ENCODE measurements around the gene PIK3R5. TPM values are rescaled to one million over a fixed set of nuclear protein-coding genes. Genes with fewer than 3 reads are reported as not detected.

PIK3R5 gene
- total RNA-seq, 2 experiments from 2014 or later, result 27.9 to 32.6 TPM

DNA sequence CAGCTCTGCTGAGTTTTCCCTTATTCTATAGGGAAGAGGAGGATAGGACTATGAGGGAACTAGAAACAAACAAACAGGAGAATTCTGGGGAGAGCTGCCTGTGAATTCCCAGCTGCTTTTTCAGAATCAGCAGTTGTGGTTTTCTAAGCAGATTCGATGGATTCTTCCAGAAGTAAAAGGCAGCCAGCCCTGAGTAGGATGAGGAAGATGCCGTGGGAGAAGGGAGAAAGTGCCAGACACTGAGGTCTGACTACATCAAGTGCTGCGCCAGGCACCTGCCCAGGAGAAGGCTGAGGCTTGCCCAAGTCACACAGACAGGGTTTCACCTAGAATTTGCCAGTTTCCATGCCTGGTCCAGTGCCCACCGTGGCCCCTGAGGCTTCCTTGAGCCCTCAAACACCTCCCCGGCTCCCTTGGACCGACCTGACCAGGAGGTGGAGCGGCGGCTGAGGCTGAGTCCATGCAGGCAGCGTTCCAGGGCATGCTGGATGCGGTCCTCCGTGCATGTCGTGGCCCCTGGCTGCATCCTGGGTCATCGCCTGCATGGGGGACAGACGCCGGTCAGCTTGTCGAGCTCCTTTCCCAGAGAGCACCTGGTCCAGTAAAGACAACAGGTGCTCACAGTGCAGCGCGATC, 54.4 kb downstream of the PIK3R5 start:
- no peaks in the 10 kb centered on the region for H3K27me3 Mint-ChIP-seq
- H3K4me3 Mint-ChIP-seq, result no peak overlapping the region
- no peaks in the 10 kb centered on the region for H3K9me3 Mint-ChIP-seq
- peaks cover 17% of the 10 kb centered on the region for H3K4me1 Mint-ChIP-seq
- peak overlapping the region; percentile 62 for H3K27ac Mint-ChIP-seq
- H3K36me3 Mint-ChIP-seq, result peaks cover 21% of the 10 kb centered on the region
- DNase-seq, result no peak

GRCh38 chr17:8909586-8910270, 55.8 kb downstream of the PIK3R5 start:
- no peak overlapping the region for H3K27ac Mint-ChIP-seq
- H3K4me3 Mint-ChIP-seq, result no peak overlapping the region
- H3K27me3 Mint-ChIP-seq, result no peaks in the 10 kb centered on the region
- no peak for DNase-seq
- no peaks in the 10 kb centered on the region for H3K9me3 Mint-ChIP-seq
- peaks cover 24% of the 10 kb centered on the region for H3K36me3 Mint-ChIP-seq
- peaks cover 13% of the 10 kb centered on the region for H3K4me1 Mint-ChIP-seq

GRCh38 chr17:8905331-8905730, 60.2 kb downstream of the PIK3R5 start:
- DNase-seq, result no peak
- H3K9me3 Mint-ChIP-seq, result no peaks in the 10 kb centered on the region
- H3K27ac Mint-ChIP-seq, result no peak overlapping the region
- no peak overlapping the region for H3K4me3 Mint-ChIP-seq
- peaks cover 38% of the 10 kb centered on the region for H3K36me3 Mint-ChIP-seq
- H3K27me3 Mint-ChIP-seq, result no peaks in the 10 kb centered on the region
- H3K4me1 Mint-ChIP-seq, result peaks cover 25% of the 10 kb centered on the region

- Mint-ChIP-seq H3K4me1 (peaks cover 32% of the 10 kb centered on the region), H3K27ac (no peak overlapping the region), H3K27me3 (no peaks in the 10 kb centered on the region), H3K9me3 (no peaks in the 10 kb centered on the region), H3K4me3 (no peak overlapping the region), H3K36me3 (peaks cover 44% of the 10 kb centered on the region)
- DNase-seq, result no peak
These were observed 60.8 kb downstream of the PIK3R5 start for GRCh38 chr17:8904686-8905085.

DNA sequence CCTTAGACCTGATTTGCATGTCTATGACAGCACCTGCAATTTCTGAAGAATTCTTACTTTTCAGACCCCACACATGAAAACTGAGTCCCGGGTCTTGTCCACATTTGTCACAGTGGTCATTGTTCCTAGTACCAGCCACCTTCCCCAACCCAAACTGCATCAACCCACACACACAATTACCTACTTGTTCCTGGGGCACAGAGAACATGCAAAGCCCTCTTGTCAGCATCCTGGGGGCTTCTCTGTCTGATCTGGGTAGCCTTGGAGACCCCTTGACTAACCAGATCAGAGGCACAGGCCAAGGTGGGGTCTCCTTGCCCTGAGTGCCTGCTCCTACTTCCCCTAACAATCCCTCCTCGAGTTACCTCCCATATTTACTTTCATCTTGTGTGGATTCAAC, 61.3 kb downstream of the PIK3R5 start:
- Mint-ChIP-seq H3K4me3 (no peak overlapping the region), H3K4me1 (peaks cover 35% of the 10 kb centered on the region), H3K36me3 (peaks cover 44% of the 10 kb centered on the region), H3K27ac (no peak overlapping the region), H3K9me3 (no peaks in the 10 kb centered on the region), H3K27me3 (no peaks in the 10 kb centered on the region)
- no peak for DNase-seq

- peak; percentile 26 for DNase-seq
- Mint-ChIP-seq H3K36me3 (peaks cover 62% of the 10 kb centered on the region), H3K4me3 (peak overlapping the region; percentile 26)
These were observed 64.6 kb downstream of the PIK3R5 start for GRCh38 chr17:8900626-8901585.

DNA sequence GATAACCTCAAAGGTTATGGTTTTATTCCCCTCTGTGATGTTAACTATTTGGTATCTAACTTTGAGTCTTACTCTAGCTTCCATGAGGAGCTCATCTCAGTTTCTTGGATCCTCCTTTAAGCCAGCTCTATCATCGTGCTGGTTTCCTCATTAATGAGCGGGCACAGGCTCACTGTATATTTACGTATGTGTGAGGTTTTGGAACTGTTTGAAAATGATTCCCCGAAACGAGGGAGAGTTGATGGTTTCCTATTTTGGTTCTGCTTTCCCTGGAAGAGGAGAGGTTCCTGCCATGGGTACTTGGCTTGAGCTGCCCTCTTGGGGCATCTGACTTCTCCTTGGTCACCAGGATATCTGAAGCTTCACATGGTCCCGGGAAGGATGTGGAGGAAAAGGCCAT, 65.3 kb downstream of the PIK3R5 start:
- no peaks in the 10 kb centered on the region for H3K9me3 Mint-ChIP-seq

More at GRCh38 chr17:8900626-8901585, 64.6 kb downstream of the PIK3R5 start:
- no peaks in the 10 kb centered on the region for H3K27me3 Mint-ChIP-seq
- peaks cover 65% of the 10 kb centered on the region for H3K4me1 Mint-ChIP-seq
- no peaks in the 10 kb centered on the region for H3K9me3 Mint-ChIP-seq
- peak overlapping the region; percentile 80 for H3K27ac Mint-ChIP-seq

GRCh38 chr17:8898636-8899035, 66.9 kb downstream of the PIK3R5 start:
- Mint-ChIP-seq H3K27me3 (no peaks in the 10 kb centered on the region), H3K4me3 (peak overlapping the region; percentile 16), H3K4me1 (peaks cover 74% of the 10 kb centered on the region), H3K9me3 (no peaks in the 10 kb centered on the region), H3K27ac (peak overlapping the region; percentile 81), H3K36me3 (peaks cover 55% of the 10 kb centered on the region)
- DNase-seq, result no peak

More for the DNA sequence above, 65.3 kb downstream of the PIK3R5 start:
- Mint-ChIP-seq H3K36me3 (peaks cover 63% of the 10 kb centered on the region), H3K27me3 (no peaks in the 10 kb centered on the region), H3K4me3 (peak overlapping the region; percentile 42), H3K27ac (peak overlapping the region; percentile 80), H3K4me1 (peaks cover 68% of the 10 kb centered on the region)
- DNase-seq, result no peak

GRCh38 chr17:8898126-8898525, 67.4 kb downstream of the PIK3R5 start:
- Mint-ChIP-seq H3K4me3 (no peak overlapping the region), H3K36me3 (peaks cover 55% of the 10 kb centered on the region), H3K27ac (peak overlapping the region; percentile 35), H3K27me3 (no peaks in the 10 kb centered on the region), H3K4me1 (peaks cover 75% of the 10 kb centered on the region), H3K9me3 (no peaks in the 10 kb centered on the region)
- no peak for DNase-seq

DNA sequence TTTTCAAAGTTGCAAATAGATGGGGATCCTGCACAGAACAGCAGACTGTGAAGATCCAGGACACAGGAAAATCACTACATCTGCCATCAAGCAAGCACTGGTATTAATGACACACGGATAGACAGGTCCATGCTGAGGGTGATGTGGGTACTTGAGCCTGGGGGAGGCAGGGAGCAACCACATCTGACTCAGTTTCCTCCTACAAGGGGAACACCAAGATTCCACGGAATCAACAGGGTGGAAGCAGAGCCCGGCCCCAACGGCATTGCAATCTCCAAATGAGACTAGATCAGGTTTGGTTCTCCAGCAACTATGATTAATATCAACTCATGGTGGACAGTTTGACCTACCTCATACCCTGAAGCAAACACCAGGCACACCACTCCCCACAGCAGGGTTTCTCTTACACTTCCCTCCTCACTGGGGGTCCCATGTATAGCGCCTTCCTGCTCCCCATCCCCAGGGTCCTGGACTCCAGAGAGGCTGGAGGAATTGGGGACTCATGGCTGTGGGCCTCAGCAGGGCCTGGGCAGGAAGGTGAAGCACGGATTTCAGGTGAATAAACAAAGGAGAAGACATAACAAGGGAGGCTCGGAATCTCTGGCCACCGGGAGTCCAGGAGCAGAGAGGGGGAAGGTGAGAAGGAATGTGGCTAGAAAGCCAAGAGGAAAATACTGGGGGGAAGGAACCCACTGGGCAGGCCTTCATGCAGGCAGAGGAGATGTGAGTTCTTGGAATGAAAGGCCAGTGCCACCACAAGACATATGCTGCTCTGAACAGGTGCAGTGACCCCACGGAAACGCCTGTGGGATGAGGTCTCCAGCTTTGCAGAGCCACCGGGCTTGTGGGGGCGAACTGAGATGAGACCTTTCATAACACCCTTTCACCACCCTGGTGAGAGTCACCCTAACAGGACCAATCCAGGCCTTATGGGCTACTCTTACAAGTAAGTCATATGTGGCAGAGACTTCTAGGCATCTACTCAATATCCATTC, 68.6 kb downstream of the PIK3R5 start:
- Mint-ChIP-seq H3K4me3 (no peak overlapping the region), H3K27ac (peak overlapping the region; percentile 18), H3K27me3 (no peaks in the 10 kb centered on the region), H3K36me3 (peaks cover 55% of the 10 kb centered on the region), H3K4me1 (peaks cover 86% of the 10 kb centered on the region), H3K9me3 (no peaks in the 10 kb centered on the region)
- no peak for DNase-seq

- Mint-ChIP-seq H3K4me3 (no peak overlapping the region), H3K27me3 (no peaks in the 10 kb centered on the region), H3K9me3 (no peaks in the 10 kb centered on the region), H3K36me3 (peaks cover 47% of the 10 kb centered on the region), H3K27ac (peak overlapping the region; percentile 46), H3K4me1 (peaks cover 78% of the 10 kb centered on the region)
- no peak for DNase-seq
These were observed 69.4 kb downstream of the PIK3R5 start for GRCh38 chr17:8896087-8896486.

- Mint-ChIP-seq H3K4me1 (peaks cover 67% of the 10 kb centered on the region), H3K9me3 (no peaks in the 10 kb centered on the region), H3K27ac (peak overlapping the region; percentile 67), H3K4me3 (no peak overlapping the region), H3K36me3 (peaks cover 42% of the 10 kb centered on the region), H3K27me3 (no peaks in the 10 kb centered on the region)
- DNase-seq, result peak; percentile 54
These were observed 70.6 kb downstream of the PIK3R5 start for GRCh38 chr17:8894673-8895578.

DNA sequence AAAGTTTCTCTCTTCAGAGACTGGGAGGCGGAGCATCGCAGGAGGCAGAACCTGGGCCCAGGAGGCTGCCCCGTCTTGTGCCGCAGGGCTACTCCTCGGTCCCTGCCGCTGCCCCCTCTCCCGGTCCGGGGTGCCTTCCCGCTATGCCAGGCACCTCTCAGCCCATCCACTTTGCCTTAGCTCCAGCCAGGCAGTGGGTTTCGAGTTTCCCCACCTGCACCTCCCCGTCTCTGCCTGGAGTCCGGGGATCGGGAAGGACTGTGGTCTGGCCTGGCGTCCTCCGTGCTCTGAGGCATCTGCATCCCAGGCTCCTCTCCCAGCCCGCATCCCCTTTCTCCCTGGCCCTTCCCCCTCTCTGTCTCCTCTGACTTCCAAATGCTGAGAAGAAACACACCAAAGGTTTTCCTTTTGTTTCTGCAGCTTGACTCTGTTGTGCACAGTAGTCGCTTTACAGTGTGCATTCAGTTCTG, 71.3 kb downstream of the PIK3R5 start:
- no peak overlapping the region for H3K4me3 Mint-ChIP-seq
- H3K27me3 Mint-ChIP-seq, result no peaks in the 10 kb centered on the region
- H3K4me1 Mint-ChIP-seq, result peaks cover 62% of the 10 kb centered on the region
- H3K27ac Mint-ChIP-seq, result peak overlapping the region; percentile 67
- peaks cover 39% of the 10 kb centered on the region for H3K36me3 Mint-ChIP-seq
- no peak for DNase-seq
- H3K9me3 Mint-ChIP-seq, result no peaks in the 10 kb centered on the region
